Activated CD4-positive, alpha-beta T cell treated with anti-CD3 and anti-CD28 coated beads, Interleukin-2, amount 50 U/mL, for 16 hours (primary cell): Measurements from ENCODE around the gene BRCA1.
A peak's percentile ranks its signal among the peaks of the same experiment; 100 is the strongest.
"Not testable (repeated sequence)": the region's sequence is repeated elsewhere in the genome, so short reads cannot be mapped to it uniquely, and the experiment has no call there.

ENCODE experiments used
- DNase-seq: peaks from one replicate; pipeline ENCODE4 v3.0.0-alpha.2; 2020

Gene BRCA1

GRCh38 chr17:43024407-43025289 lies 100.5 kb downstream of the BRCA1 start, which contains the start of gene RND2:
TSS of gene RND2 (plus strand) at chr17:43025231. CDS start at chr17:43025348, 117 bp downstream.
- DNase-seq, result peak; percentile 74

DNA sequence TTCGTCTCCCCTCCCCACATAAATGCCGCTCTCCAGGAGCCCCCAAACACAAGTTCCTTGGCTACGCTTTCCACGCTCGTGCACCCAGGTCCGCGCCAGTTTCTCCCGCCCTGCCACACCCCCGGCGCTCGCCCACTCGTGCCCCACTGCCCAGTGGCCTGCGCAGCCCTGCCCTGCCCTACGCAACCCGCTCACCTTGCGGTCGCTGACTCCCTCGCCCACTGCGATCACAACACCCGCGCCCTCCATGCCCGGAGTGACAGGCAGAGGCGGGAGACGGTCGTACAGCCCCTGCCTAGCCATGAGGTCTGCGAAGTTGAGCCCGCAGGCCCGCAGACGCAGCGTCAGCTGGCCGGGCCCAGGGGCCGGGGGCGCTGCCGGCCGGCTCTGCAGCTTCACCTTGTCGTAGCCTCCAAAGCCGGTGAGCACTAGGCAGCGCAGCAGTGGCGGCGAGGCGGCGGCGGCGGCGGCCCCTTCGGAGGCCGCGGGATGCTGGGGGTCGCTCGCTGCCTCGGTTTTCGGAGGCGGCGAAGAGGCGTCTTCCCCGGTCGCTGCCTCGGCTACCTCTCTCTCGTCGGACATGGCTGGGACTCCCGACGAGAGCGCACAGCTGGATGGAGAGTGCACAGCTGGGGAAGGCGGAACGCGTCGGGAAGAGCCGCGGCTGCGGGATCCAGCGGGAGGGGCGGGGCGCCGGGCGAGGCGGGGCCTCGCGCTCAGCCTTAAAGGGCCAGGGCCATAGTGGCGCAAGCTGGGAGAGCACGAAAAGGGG lies 103.2 kb downstream of the BRCA1 start, which contains the start of gene VAT1:
TSS of gene VAT1 (minus strand) at position 645 of the 772 bp plus-strand sequence. CDS start at position 582, 63 bp downstream.
- peak; percentile 61 for DNase-seq

DNA sequence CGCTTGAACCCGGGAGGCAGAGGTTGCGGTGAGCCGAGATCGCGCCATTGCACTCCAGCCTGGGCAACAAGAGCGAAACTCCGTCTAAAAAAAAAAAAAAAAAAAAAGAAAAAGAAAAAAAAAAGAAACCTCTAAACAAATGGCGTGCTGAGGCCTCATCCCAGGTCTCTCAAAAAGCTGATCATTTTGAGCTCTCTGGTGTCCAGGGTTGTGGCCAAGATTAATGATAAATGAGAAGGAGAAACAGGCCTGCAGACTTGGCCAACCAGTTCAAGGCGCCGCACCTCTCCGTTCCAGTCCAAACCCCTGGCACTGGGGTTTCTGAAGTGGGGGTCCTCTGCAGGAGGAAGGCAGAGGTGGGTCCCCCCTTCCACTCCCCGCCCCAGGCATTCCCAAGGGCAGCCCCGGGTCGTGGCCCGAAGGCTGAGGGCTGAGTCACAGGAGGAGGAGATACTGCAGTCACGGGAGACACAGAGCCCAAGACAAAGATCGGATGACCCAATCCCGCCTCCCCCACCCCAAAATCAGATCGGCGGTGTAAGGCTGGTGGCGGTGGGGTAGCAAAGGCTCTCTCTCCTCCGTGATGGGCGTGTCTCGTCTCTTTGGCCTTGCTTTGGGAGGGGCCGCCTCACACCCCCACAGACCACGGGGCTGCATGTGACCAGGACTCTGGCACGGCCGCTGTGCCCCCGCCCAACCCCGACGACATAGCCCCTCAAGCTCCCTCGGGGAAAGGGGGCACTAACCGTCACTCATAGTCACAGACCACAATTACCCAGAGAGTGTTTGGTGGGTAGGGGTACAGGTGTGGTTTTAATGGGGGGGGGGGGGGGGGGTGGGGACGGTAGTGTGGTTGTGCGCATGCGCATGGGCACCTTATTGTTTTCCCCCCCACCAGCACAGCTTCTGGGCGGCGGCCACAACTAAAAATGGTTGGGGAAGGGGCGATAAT lies 104.1 kb downstream of the BRCA1 start:
- no peak for DNase-seq

- no peak for DNase-seq
Measured at GRCh38 chr17:43020030-43020621, 105.0 kb downstream of the BRCA1 start.

- DNase-seq, result no peak
Measured at GRCh38 chr17:43019418-43019817, 105.7 kb downstream of the BRCA1 start.

- DNase-seq, result no peak
Measured at GRCh38 chr17:43018932-43019331, 106.2 kb downstream of the BRCA1 start.

- no peak for DNase-seq
Measured at GRCh38 chr17:43018008-43018853, 106.9 kb downstream of the BRCA1 start.

DNA sequence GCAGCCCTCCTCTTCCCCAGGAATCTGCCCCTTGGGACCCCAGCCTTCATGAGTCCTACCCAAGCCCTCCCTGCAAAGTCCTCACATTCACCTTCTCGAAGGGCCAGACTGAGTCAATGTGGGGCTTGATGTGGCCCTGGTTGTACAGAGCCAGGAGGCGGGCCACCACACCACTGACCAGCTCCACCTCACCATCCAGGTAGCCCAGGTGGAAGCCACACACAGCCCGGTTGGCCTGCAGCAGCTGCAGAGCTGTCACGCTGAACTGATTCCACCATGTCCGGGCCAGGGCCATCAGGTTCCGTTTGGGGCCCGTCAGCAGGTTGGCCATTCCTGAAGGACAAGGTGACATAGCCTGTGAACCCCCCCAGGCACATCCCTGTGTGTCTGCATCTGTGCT lies 108.9 kb downstream of the BRCA1 start:
- DNase-seq, result no peak

DNA sequence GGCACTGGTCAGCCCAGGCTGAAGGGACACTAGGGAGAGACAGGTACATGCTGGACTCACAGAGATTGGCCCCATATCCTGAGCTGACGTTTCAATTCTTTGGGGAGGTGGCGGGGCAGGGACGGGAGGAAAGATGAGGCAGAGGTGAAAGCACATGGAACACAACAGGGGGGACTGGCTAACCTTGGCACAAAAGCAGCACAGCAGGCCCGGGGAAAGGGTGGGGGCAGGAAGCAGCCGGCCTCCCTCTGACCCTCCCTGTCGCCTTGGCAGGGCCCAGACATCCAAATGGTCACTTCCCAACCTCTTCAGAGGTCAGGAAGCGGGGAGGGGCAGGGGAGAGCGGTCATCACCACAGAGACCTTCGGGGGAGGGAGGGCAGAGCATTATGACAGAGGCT lies 109.6 kb downstream of the BRCA1 start:
- DNase-seq, result no peak

GRCh38 chr17:43014649-43015542 lies 110.3 kb downstream of the BRCA1 start:
- DNase-seq, result no peak

DNA sequence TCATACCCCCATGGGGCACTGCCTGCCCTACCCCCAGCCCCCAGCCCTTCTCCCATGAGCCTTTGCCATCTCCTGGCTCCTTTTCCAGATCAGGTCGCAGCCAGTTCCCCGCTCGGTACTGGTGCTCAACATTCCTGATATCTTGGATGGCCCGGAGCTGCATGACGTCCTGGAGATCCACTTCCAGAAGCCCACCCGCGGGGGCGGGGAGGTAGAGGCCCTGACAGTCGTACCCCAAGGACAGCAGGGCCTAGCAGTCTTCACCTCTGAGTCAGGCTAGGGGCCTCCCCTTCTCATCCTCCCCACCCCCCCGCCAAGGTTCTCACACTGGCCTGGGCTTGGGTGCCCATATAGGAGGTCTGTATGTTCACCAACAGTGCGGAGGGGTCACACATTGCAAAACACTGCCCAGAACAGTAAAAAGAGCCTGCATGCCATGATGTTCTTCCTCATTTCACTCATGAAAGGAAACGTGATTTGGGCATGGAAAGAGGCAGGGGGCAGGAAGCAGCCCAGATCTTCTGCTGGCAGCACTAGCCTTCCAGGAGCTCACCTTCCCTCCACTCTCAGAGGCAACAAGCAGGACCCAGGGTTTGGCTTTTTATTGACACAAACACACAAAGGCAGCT lies 111.0 kb downstream of the BRCA1 start:
- no peak for DNase-seq

- DNase-seq, result no peak
Measured at GRCh38 chr17:43013296-43013695, 111.9 kb downstream of the BRCA1 start.

- DNase-seq, result no peak
Measured at GRCh38 chr17:43011728-43012472, 113.3 kb downstream of the BRCA1 start.

- no peak for DNase-seq
Measured at GRCh38 chr17:43010667-43011308, 114.4 kb downstream of the BRCA1 start.

- peak; percentile 92 for DNase-seq
Measured at GRCh38 chr17:43006639-43007551, 118.3 kb downstream of the BRCA1 start, which contains the start of gene IFI35. TSS of gene IFI35 (plus strand) at chr17:43006784. CDS start at chr17:43006948, 164 bp downstream.

DNA sequence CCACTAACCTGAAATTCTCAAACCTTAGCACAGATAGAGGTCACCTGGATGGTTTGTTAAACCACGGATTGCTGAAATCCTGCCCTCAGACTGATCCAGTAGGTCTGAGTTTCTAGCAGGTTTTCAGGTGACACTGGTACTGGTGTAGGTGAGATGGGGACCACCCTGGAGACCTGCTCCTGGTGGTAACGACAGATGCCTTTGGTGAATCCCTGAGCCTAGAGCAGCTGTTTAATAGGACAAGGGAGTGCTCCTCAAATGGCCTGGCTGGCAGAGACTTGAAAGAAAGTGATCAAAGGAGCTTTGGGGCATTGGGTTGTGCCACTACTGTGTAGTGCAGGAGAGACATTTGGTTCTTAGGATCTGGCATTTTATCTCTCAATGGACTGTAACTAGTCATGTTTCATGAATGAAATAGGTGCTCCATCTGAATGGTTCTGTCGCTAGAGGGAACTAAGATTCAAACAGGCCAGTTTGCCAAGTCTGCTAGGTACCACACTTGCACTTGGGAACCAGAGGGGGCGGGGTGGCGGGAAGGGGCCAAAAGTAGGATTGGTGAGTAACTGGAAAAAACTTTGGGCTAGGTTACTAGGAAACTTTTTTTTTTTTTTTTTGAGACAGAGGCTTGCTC lies 121.5 kb downstream of the BRCA1 start:
- DNase-seq, result no peak

DNA sequence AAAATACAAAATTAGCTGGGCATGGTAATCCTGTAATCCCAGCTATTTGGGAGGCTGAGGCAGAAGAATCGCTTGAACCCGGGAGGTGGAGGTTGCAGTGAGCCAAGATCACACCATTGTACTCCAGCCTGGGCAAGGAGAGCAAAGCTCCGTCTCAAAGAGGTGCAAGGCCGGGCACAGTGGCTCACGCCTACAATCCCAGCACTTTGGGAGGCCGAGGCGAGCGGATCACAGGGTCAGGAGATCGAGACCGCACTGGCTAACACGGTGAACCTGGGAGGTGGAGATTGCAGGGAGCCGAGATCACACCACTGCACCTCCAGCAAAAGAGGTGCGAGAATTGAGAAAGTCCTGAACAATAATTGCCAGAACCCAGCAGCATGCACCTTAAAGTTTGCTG lies 124.3 kb downstream of the BRCA1 start:
- not testable (repeated sequence) for DNase-seq
